Stimulated activated CD4-positive, alpha-beta T cell treated with anti-CD3 and anti-CD28 coated beads, Interleukin-15, amount 100 ng/mL, for 24 hours (primary cell): ENCODE results near the gene HACL1.
"Not testable (repeated sequence)": the region's sequence is repeated elsewhere in the genome, so short reads cannot be mapped to it uniquely, and the experiment has no call there.

ENCODE experiments used
- DNase-seq: peaks from one replicate; pipeline ENCODE4 v3.0.0-alpha.2; 2020

HACL1 gene

GRCh38 chr3:15578289-15578867 is 23.0 kb downstream of the HACL1 start:
- no peak for DNase-seq

GRCh38 chr3:15576475-15576874 is 24.9 kb downstream of the HACL1 start:
- DNase-seq = no peak

- no peak for DNase-seq
These were observed 25.9 kb downstream of the HACL1 start for GRCh38 chr3:15575446-15575845.

- DNase-seq = no peak
These were observed 29.2 kb downstream of the HACL1 start for GRCh38 chr3:15572138-15572537.

GRCh38 chr3:15563190-15563589 is 38.2 kb downstream of the HACL1 start:
- DNase-seq = no peak

GRCh38 chr3:15562560-15562959 is 38.8 kb downstream of the HACL1 start:
- DNase-seq = no peak

GRCh38 chr3:15558581-15558980 is 42.8 kb downstream of the HACL1 start:
- no peak for DNase-seq

GRCh38 chr3:15557511-15557946 is 43.8 kb downstream of the HACL1 start:
- DNase-seq = peak; percentile 63

GRCh38 chr3:15556512-15556911 is 44.9 kb downstream of the HACL1 start:
- no peak for DNase-seq

- no peak for DNase-seq
These were observed 47.6 kb downstream of the HACL1 start for GRCh38 chr3:15553749-15554148.

GRCh38 chr3:15551902-15552301 is 49.5 kb downstream of the HACL1 start:
- DNase-seq = no peak

- no peak for DNase-seq
These were observed 51.5 kb downstream of the HACL1 start for GRCh38 chr3:15549846-15550245.

- no peak for DNase-seq
These were observed 58.8 kb downstream of the HACL1 start for GRCh38 chr3:15542614-15543013.

- DNase-seq = no peak
These were observed 60.0 kb downstream of the HACL1 start for GRCh38 chr3:15541371-15541770.

GRCh38 chr3:15539066-15539465 is 62.3 kb downstream of the HACL1 start:
- DNase-seq = no peak

- DNase-seq = no peak
These were observed 63.0 kb downstream of the HACL1 start for GRCh38 chr3:15538345-15538744.

GRCh38 chr3:15536856-15537255 is 64.5 kb downstream of the HACL1 start:
- DNase-seq = no peak

- peak; percentile 62 for DNase-seq
These were observed 65.6 kb downstream of the HACL1 start for GRCh38 chr3:15535732-15536131.

- DNase-seq = not testable (repeated sequence)
These were observed 68.8 kb downstream of the HACL1 start for GRCh38 chr3:15532614-15533013.

GRCh38 chr3:15531346-15531745 is 70.0 kb downstream of the HACL1 start:
- no peak for DNase-seq

- DNase-seq = no peak
These were observed 72.4 kb downstream of the HACL1 start for GRCh38 chr3:15528854-15529537.

GRCh38 chr3:15527031-15527459 is 74.3 kb downstream of the HACL1 start:
- DNase-seq = no peak

GRCh38 chr3:15525790-15526189 is 75.6 kb downstream of the HACL1 start:
- DNase-seq = no peak

- DNase-seq = no peak
These were observed 77.5 kb downstream of the HACL1 start for GRCh38 chr3:15523660-15524417.
